Lower leg skin (tissue), 4 donors: ENCODE measurements around the gene FSTL5. TPM values are rescaled to one million over a fixed set of nuclear protein-coding genes. Genes with fewer than 3 reads are reported as not detected.

Experiments used
- DNase-seq, 2 donors: peaks; one replicate each; pipeline ENCODE4 v3.0.0-alpha.2; 2019; ENCODE audit warnings: low spot score in 2 of 2
- H3K4me3 ChIP-seq: fragments of 200-600 bp; sonication (generic); 2 replicates; pipeline ENCODE4 v1.5.1; 2017; ENCODE audit warnings: mild to moderate bottlenecking, low read depth; ENCODE audit not compliant: poor library complexity, severe bottlenecking
- POLR2A ChIP-seq, 2 donors: fragments of 450-650 bp; IDR thresholded peaks; one replicate each; pipeline ENCODE4 v1.6.1; 2016 to 2017; ENCODE audit warnings: antibody characterized with exemption in 2 of 2, mild to moderate bottlenecking in 1 of 2, moderate library complexity in 1 of 2
- WGBS, 2 donors: methylation state at CpG; one replicate each; pipeline ENCODE4 v1.1.5; 2018; 5-methylcytosine and 5-hydroxymethylcytosine counted together
- intact Hi-C: fragments of 100-400 bp; cut with DNase I; formaldehyde crosslinking; loops from one replicate; pipeline ENCODE4 v1.15.0; 2023; ENCODE audit warnings: low total_unique reads
- total RNA-seq, 4 donors: library from RNA; depleted of rRNA; stranded (reverse); fragments of >200 nt; gene quantifications; one replicate each; pipeline ENCODE4 v1.1.0, GENCODE V29; 2016
- TF ChIP-seq, protein P1 (sequence below), 3 donors: fragments of 450-650 bp; IDR thresholded peaks; one replicate each; pipeline ENCODE4 v1.5.1; 2016; ENCODE audit warnings: antibody characterized with exemption in 3 of 3, mild to moderate bottlenecking in 3 of 3, moderate library complexity in 2 of 3

FSTL5 gene
- total RNA-seq, 4 donors from 2014 or later: not detected

DNA sequence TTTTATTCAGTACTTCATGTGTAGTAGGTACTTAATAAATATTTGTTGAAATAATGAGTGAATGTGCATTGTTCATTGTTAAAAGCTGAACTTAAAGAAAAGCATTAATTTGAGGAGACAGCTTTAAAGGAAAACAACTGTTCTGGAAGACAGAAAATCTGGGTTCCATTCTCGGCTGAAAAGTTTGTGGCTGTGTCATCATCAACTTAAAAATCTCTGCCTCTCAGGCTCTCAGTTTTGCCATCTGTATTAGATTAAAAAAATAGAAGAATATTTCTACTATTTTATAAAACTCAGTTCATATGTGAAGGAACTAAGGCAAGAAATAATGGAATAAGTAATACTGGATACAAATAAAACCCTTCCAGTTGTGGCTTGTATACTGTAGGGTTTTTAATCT is 62.5 kb downstream of the FSTL5 start:
- intact Hi-C loops: no loop called here
- no peak for TF ChIP-seq POLR2A (IDR thresholded peaks at IDR 0.05)
- TF ChIP-seq, protein P1, sequence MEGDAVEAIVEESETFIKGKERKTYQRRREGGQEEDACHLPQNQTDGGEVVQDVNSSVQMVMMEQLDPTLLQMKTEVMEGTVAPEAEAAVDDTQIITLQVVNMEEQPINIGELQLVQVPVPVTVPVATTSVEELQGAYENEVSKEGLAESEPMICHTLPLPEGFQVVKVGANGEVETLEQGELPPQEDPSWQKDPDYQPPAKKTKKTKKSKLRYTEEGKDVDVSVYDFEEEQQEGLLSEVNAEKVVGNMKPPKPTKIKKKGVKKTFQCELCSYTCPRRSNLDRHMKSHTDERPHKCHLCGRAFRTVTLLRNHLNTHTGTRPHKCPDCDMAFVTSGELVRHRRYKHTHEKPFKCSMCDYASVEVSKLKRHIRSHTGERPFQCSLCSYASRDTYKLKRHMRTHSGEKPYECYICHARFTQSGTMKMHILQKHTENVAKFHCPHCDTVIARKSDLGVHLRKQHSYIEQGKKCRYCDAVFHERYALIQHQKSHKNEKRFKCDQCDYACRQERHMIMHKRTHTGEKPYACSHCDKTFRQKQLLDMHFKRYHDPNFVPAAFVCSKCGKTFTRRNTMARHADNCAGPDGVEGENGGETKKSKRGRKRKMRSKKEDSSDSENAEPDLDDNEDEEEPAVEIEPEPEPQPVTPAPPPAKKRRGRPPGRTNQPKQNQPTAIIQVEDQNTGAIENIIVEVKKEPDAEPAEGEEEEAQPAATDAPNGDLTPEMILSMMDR (IDR thresholded peaks at IDR 0.05): no peak
- DNase-seq: no peak
- WGBS, 2 donors: 49 to 63% methylated on average over 1 of the region's 1 CpG
- H3K4me3 ChIP-seq: no peak overlapping the region

DNA sequence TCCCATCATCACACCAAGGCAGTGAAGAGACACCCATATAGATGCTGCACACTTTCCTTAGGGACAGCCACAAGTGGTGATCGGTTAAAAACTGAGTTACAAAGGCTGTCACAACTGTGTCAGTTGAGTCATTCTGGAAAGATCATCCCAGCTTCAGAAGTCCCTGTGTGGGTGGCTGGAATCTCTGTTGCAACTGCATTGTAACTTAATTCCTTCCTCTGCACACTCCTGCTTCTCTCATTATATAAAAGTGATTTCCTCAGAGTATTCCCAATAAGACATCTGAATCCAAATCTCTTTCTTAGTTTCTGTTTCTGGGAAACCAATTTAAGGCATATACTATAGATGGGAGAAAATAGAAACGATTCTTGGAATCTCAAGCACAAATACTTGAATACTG is 88.1 kb downstream of the FSTL5 start:
- 81 to 82% methylated on average over 2 of the region's 2 CpGs for WGBS, 2 donors
- intact Hi-C loops: no loop called here
- TF ChIP-seq, protein P1 (IDR thresholded peaks at IDR 0.05): no peak
- TF ChIP-seq POLR2A (IDR thresholded peaks at IDR 0.05): no peak
- no peak for DNase-seq
- no peak overlapping the region for H3K4me3 ChIP-seq

DNA sequence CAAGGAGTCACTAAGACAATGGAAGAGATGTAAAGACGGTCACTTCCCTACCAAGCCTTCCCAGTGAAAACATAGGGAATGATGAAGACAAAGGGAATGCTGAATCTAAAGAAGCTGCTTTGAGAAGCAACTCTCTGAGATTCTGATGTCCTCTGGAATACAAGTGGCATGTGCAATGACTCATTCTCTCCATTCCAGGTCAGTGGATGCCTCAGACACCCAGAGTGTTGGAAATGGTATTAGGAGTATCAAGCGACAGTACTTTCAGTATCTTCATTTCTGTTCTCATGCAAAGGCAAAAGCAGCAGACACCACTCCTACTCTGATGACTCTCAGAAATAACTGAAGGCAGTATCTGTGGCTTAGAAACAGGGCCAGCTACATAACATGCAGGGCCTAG is 102.6 kb downstream of the FSTL5 start:
- no peak overlapping the region for H3K4me3 ChIP-seq
- 83 to 88% methylated on average over 2 of the region's 2 CpGs for WGBS, 2 donors
- TF ChIP-seq, protein P1 (IDR thresholded peaks at IDR 0.05): no peak
- no peak for TF ChIP-seq POLR2A (IDR thresholded peaks at IDR 0.05)
- intact Hi-C loops: no loop called here
- DNase-seq: no peak

DNA sequence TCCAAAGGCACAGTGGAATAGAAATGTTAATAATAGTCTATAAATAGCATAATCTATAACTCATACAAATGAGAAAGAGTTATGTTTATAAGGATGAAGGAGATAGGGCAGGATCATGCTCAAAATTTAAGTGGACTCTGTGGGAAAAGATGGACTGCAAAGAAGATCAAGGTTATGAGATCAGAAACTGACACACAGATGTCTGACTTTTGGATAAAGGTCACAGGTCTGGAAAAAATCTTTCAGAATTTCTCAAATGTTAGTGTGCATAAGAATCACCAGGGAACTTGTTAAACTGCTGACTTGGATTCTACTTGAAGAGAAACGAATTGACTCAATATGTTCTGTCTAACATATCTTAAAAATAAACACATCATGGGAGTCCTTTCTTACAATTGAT is 104.1 kb downstream of the FSTL5 start:
- TF ChIP-seq, protein P1 (IDR thresholded peaks at IDR 0.05): no peak
- no peak for TF ChIP-seq POLR2A (IDR thresholded peaks at IDR 0.05)
- intact Hi-C loops: no loop called here
- no peak overlapping the region for H3K4me3 ChIP-seq
- 29 to 32% methylated on average over 1 of the region's 1 CpG for WGBS, 2 donors
- DNase-seq: no peak

DNA sequence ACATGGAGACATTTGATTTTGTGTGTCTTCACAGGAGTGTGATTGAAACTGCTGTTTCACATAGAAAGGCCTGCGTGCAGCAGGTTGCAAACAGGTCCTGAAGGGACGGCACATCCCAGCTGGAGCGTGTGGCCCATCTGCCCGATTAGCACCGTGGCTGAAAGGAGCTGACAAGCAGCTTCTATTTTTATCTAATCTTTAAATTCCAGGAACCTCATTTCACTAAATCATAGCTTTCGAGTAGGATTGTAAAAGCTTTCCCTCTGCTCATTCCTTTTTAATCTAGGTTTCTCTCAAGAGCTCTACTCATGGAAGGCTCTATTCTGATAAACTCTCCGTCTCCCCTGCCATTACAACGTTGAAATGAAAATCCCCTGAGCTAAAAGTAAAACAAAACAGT is 106.8 kb downstream of the FSTL5 start:
- intact Hi-C loops: no loop called here
- 34 to 35% methylated on average over 8 of the region's 8 CpGs for WGBS, 2 donors
- DNase-seq: no peak
- H3K4me3 ChIP-seq: no peak overlapping the region
- TF ChIP-seq, protein P1 (IDR thresholded peaks at IDR 0.05): no peak
- TF ChIP-seq POLR2A (IDR thresholded peaks at IDR 0.05): no peak

DNA sequence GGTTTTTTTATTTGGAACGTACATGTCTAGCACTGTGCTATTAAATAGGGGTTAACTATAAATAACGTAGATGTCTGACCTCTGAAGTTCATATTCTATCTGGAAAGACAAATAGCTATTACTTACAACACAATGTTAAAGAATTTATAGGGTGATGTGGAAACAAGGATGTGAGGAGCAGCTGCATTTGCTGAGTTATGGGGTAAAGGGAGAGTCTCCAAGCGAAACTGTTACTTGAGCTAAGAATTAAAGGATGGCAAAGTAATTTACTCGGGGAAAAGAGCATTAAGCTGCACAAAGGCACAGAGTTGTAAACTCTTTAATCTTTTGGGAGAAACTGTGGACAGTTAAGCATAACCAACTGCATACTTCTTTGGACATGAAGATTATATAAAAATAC is 117.7 kb downstream of the FSTL5 start:
- TF ChIP-seq, protein P1 (IDR thresholded peaks at IDR 0.05): no peak
- TF ChIP-seq POLR2A (IDR thresholded peaks at IDR 0.05): no peak
- intact Hi-C loops: no loop called here
- no peak for DNase-seq
- H3K4me3 ChIP-seq: no peak overlapping the region
- 56 to 77% methylated on average over 4 of the region's 4 CpGs for WGBS, 2 donors
